HCT116 (cell line): ENCODE data around the gene FGD5. TPM values are rescaled to one million over a fixed set of nuclear protein-coding genes. Genes with fewer than 3 reads are reported as not detected.

ENCODE experiments used
- ATAC-seq: fragments of 200-7000 bp; cut with Tn5 transposase; 2 replicates; pipeline ENCODE4 v1.9.1; 2020; ENCODE audit warnings: mild to moderate bottlenecking, moderate library complexity
- BruUV-seq: library from RNA; stranded (reverse); fragments of 400-500 nt; replicated peaks from 2 replicates; lab custom pipeline; 2021; lab: Mats Ljungman, UMichigan
- CTCF ChIA-PET: fragments of 300-600 bp; sonication (Branson Sonifier 250); formaldehyde crosslinking; loops from one replicate; lab custom pipeline; 2021; ENCODE audit warnings: antibody characterized with exemption; lab: Charles Lee
- POLR2A ChIA-PET: fragments of 300-600, 350-600 bp; sonication (Branson Sonifier 250); formaldehyde crosslinking; loops from one replicate; lab custom pipeline; 2021; ENCODE audit warnings: antibody characterized with exemption; lab: Charles Lee
- RAD21 ChIA-PET, 2 experiments: fragments of 300-600 bp; sonication (Branson Sonifier 250); formaldehyde crosslinking; loops; one replicate each; lab custom pipeline; 2023; ENCODE audit warnings: low total read pairs in 2 of 2; ENCODE audit not compliant: uncharacterized antibody in 2 of 2, unreplicated experiment in 2 of 2, low non-redundant PET in 1 of 2; lab: Charles Lee
- DNase-seq: peaks from one replicate; pipeline ENCODE4 v3.0.0-alpha.2; 2010; ENCODE audit warnings: low read depth, low spot score
- H2AFZ ChIP-seq: fragments of 200-600 bp; shearing (Covaris generic), sonication (generic); 2 replicates; pipeline ENCODE4 v1.6.1; 2017; ENCODE audit warnings: low read depth, mixed run types, mixed read lengths, antibody characterized with exemption, low read length; ENCODE audit not compliant: poor library complexity, severe bottlenecking
- H3K27ac ChIP-seq: 2 replicates; pipeline ENCODE4 v1.5.1; 2012; ENCODE audit warnings: low read depth, low read length
- H3K27me3 ChIP-seq: fragments of 200-600 bp; sonication (generic); 2 replicates; pipeline ENCODE4 v1.6.1; 2016; ENCODE audit warnings: mixed run types, low read length, mixed read lengths; ENCODE audit not compliant: insufficient read depth
- H3K36me3 ChIP-seq, 2 experiments: fragments of 200-500 bp in 1 of 2; fragments of 200-600 bp in 1 of 2; sonication (Bioruptor generic) in 1 of 2; sonication (generic) in 1 of 2; 2 replicates each; pipeline versions ENCODE4 v1.5.1 to v1.6.1; 2014 to 2016; ENCODE audit warnings: low read length in 2 of 2, inconsistent platforms in 1 of 2, mixed read lengths in 1 of 2, mixed run types in 1 of 2; ENCODE audit not compliant: insufficient read depth in 2 of 2, control insufficient read depth in 1 of 2
- H3K4me1 ChIP-seq, 2 experiments: fragments of 200-600 bp in 1 of 2; sonication (generic) in 1 of 2; 2 replicates each; pipeline versions ENCODE4 v1.5.1 to v1.6.1; 2012 to 2017; ENCODE audit warnings: low read length in 2 of 2, inconsistent platforms in 1 of 2, mild to moderate bottlenecking in 1 of 2, mixed read lengths in 1 of 2, mixed run types in 1 of 2, moderate library complexity in 1 of 2; ENCODE audit not compliant: insufficient read depth in 2 of 2, control insufficient read depth in 1 of 2
- H3K4me2 ChIP-seq: fragments of 200-600 bp; sonication (generic); 2 replicates; pipeline ENCODE4 v1.6.1; 2017; ENCODE audit warnings: mixed run types, low read length, mixed read lengths
- H3K4me3 ChIP-seq, 2 experiments: fragments of 200-600 bp in 1 of 2; sonication (generic) in 1 of 2; replicated peaks in 1 of 2; 2 replicates each; pipeline ENCODE4 v1.5.1; 2011 to 2016; ENCODE audit warnings: low read length in 2 of 2, control low read depth in 1 of 2, low read depth in 1 of 2, mild to moderate bottlenecking in 1 of 2, mixed read lengths in 1 of 2, mixed run types in 1 of 2
- H3K79me2 ChIP-seq: fragments of 200-600 bp; sonication (generic); 2 replicates; pipeline ENCODE4 v1.6.1; 2017; ENCODE audit warnings: mild to moderate bottlenecking, mixed run types, low read length, moderate library complexity, mixed read lengths; ENCODE audit not compliant: insufficient read depth
- H3K9ac ChIP-seq: fragments of 200-600 bp; sonication (generic); 2 replicates; pipeline ENCODE4 v1.6.1; 2016; ENCODE audit warnings: low read length, mixed read lengths
- H3K9me2 ChIP-seq: fragments of 200-600 bp; sonication (generic), shearing (Covaris generic); 2 replicates; pipeline ENCODE4 v1.6.1; 2017; ENCODE audit warnings: mixed run types, mild to moderate bottlenecking, moderate library complexity; ENCODE audit not compliant: insufficient read depth
- H3K9me3 ChIP-seq, 2 experiments: fragments of 200-500 bp in 1 of 2; fragments of 200-600 bp in 1 of 2; sonication (Bioruptor generic) in 1 of 2; sonication (generic) in 1 of 2; 2 replicates each; pipeline ENCODE4 v1.6.1; 2014 to 2017; ENCODE audit warnings: low read length in 2 of 2, mixed read lengths in 2 of 2, inconsistent platforms in 1 of 2, low read depth in 1 of 2, mild to moderate bottlenecking in 1 of 2, mixed run types in 1 of 2, moderate library complexity in 1 of 2; ENCODE audit not compliant: control insufficient read depth in 1 of 2, insufficient read depth in 1 of 2
- H4K20me1 ChIP-seq: fragments of 200-600 bp; sonication (generic), shearing (Covaris generic); 2 replicates; pipeline ENCODE4 v1.6.1; 2017; ENCODE audit warnings: mixed run types, mild to moderate bottlenecking, moderate library complexity; ENCODE audit not compliant: insufficient read depth
- CBX3 ChIP-seq: IDR thresholded peaks from 2 replicates; pipeline ENCODE4 v1.6.1; 2012; ENCODE audit warnings: low read depth
- CEBPB ChIP-seq: IDR thresholded peaks from 2 replicates; pipeline ENCODE4 v1.6.1; 2012; ENCODE audit warnings: low read depth
- EGR1 ChIP-seq: IDR thresholded peaks from 2 replicates; pipeline ENCODE4 v1.6.1; 2012; ENCODE audit warnings: low read depth
- ELF1 ChIP-seq: IDR thresholded peaks from 2 replicates; pipeline ENCODE4 v1.6.1; 2012; ENCODE audit warnings: low read depth, borderline replicate concordance
- EZH2 ChIP-seq: fragments of 200-600 bp; sonication (generic); IDR thresholded peaks from 2 replicates; pipeline ENCODE4 v1.6.1; 2017; ENCODE audit warnings: antibody characterized with exemption, mixed run types
- EZH2phosphoT487 ChIP-seq: fragments of 200-600 bp; IDR thresholded peaks from 2 replicates; pipeline ENCODE4 v1.6.1; 2018; ENCODE audit warnings: antibody characterized with exemption, borderline replicate concordance
- JUND ChIP-seq: IDR thresholded peaks from 2 replicates; pipeline ENCODE4 v1.6.1; 2012
- MAX ChIP-seq: IDR thresholded peaks from 2 replicates; pipeline ENCODE4 v1.6.1; 2012
- POLR2A ChIP-seq: IDR thresholded peaks from 2 replicates; pipeline ENCODE4 v1.7.0; 2011; ENCODE audit warnings: borderline replicate concordance; ENCODE audit not compliant: insufficient read depth, insufficient read length; ENCODE audit errors: extremely low read depth
- POLR2AphosphoS5 ChIP-seq: IDR thresholded peaks from 2 replicates; pipeline ENCODE4 v1.6.1; 2011; ENCODE audit warnings: mild to moderate bottlenecking, low read depth, low read length, moderate library complexity
- RAD21 ChIP-seq: IDR thresholded peaks from 2 replicates; pipeline ENCODE4 v1.6.1; 2012; ENCODE audit warnings: low read depth, mild to moderate bottlenecking
- REST ChIP-seq: IDR thresholded peaks from 2 replicates; pipeline ENCODE4 v1.6.1; 2012; ENCODE audit warnings: low read depth
- SIN3A ChIP-seq: IDR thresholded peaks from 2 replicates; pipeline ENCODE4 v1.6.1; 2012; ENCODE audit warnings: low read depth
- SP1 ChIP-seq: IDR thresholded peaks from 2 replicates; pipeline ENCODE4 v1.6.1; 2012; ENCODE audit warnings: low read depth
- SRF ChIP-seq: IDR thresholded peaks from 2 replicates; pipeline ENCODE4 v1.6.1; 2012; ENCODE audit warnings: low read depth
- TCF7L2 ChIP-seq: IDR thresholded peaks from 2 replicates; pipeline ENCODE4 v1.7.0; 2011; ENCODE audit warnings: borderline replicate concordance, inconsistent platforms; ENCODE audit not compliant: insufficient read depth, insufficient read length; ENCODE audit errors: extremely low read depth
- YY1 ChIP-seq: IDR thresholded peaks from 2 replicates; pipeline ENCODE4 v1.6.1; 2011; ENCODE audit warnings: low read length, low read depth, moderate library complexity, mild to moderate bottlenecking; ENCODE audit not compliant: insufficient replicate concordance; ENCODE audit errors: extremely low read depth
- ZNF274 ChIP-seq: fragments of 200-500 bp; sonication (Bioruptor generic); IDR thresholded peaks from 2 replicates; pipeline ENCODE4 v1.6.1; 2014; ENCODE audit warnings: mild to moderate bottlenecking, low read depth, low read length, inconsistent platforms
- intact Hi-C: fragments of 100-400 bp; cut with micrococcal nuclease; formaldehyde crosslinking; loops from 2 replicates; pipeline ENCODE4 v1.10.0; 2022
- total RNA-seq: library from RNA; stranded (reverse); gene quantifications from one replicate; pipeline ENCODE4 v1.2.1, GENCODE V29; 2021; ENCODE audit not compliant: unreplicated experiment
- TF ChIP-seq, protein P1 (sequence below), 3 experiments: fragments of 200-600 bp in 1 of 3; sonication (generic) in 1 of 3; IDR thresholded peaks in 2 of 3; conservative IDR thresholded peaks in 1 of 3; 2 replicates each; pipeline ENCODE4 v1.5.1; 2012 to 2017; ENCODE audit warnings: low read depth in 2 of 3, low read length in 2 of 3, antibody characterized with exemption in 1 of 3, borderline replicate concordance in 1 of 3, control low read depth in 1 of 3, mild to moderate bottlenecking in 1 of 3, mixed read lengths in 1 of 3, mixed run types in 1 of 3, moderate library complexity in 1 of 3; ENCODE audit not compliant: insufficient read depth in 1 of 3
- TF ChIP-seq, protein P2 (sequence below): IDR thresholded peaks from 2 replicates; pipeline ENCODE4 v1.6.1; 2012

Gene FGD5
- total RNA-seq, 1 experiment from 2014 or later: 0.22 TPM

GRCh38 chr3:14847613-14848541, 29.1 kb downstream of the FGD5 start:
- Histone ChIP-seq H3K9ac (peak overlapping the region; percentile 14; the same call in 1 of the 2 replicates), H3K9me3 (no peaks in the 10 kb centered on the region), H3K9me2 (no peaks in the 10 kb centered on the region), H4K20me1 (no peaks in the 10 kb centered on the region), H3K27me3 (peaks cover 5% of the 10 kb centered on the region; the same call in 1 of the 2 replicates), H2AFZ (peak overlapping the region; percentile 51), H3K4me1 (peaks cover 10 to 15% of the 10 kb centered on the region in 2 experiments), H3K36me3 (no peaks in the 10 kb centered on the region), H3K4me3 (peak overlapping the region; percentile 25 to 43), H3K79me2 (no peaks in the 10 kb centered on the region), H3K27ac (no peak overlapping the region; the same call in 1 of the 2 replicates), H3K4me2 (peak overlapping the region; percentile 71)
- no TSS peak for BruUV-seq
- POLR2A ChIA-PET: interaction anchor here (0.7 kb wide), 1 partner anchor 35 kb away, joined by 3 read pairs; no protein-coding TSS in a partner anchor
- peak; percentile 15 for DNase-seq
- CTCF ChIA-PET: no interaction called here
- RAD21 ChIA-PET: no interaction called here
- ATAC-seq: peak; percentile 92
- intact Hi-C loops: no loop called here
- no peak for TF ChIP-seq ELF1
- peak; percentile 59; the same call in 1 of the 2 replicates for TF ChIP-seq POLR2AphosphoS5
- TF ChIP-seq SP1: no peak
- TF ChIP-seq SIN3A: no peak
- TF ChIP-seq JUND: no peak
- no peak for TF ChIP-seq EZH2
- no peak for TF ChIP-seq CEBPB
- TF ChIP-seq, protein P1, sequence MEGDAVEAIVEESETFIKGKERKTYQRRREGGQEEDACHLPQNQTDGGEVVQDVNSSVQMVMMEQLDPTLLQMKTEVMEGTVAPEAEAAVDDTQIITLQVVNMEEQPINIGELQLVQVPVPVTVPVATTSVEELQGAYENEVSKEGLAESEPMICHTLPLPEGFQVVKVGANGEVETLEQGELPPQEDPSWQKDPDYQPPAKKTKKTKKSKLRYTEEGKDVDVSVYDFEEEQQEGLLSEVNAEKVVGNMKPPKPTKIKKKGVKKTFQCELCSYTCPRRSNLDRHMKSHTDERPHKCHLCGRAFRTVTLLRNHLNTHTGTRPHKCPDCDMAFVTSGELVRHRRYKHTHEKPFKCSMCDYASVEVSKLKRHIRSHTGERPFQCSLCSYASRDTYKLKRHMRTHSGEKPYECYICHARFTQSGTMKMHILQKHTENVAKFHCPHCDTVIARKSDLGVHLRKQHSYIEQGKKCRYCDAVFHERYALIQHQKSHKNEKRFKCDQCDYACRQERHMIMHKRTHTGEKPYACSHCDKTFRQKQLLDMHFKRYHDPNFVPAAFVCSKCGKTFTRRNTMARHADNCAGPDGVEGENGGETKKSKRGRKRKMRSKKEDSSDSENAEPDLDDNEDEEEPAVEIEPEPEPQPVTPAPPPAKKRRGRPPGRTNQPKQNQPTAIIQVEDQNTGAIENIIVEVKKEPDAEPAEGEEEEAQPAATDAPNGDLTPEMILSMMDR (IDR thresholded peaks at IDR 0.05 in 2 of 3, conservative IDR thresholded peaks at IDR 0.05 in 1 of 3; ENCODE audit: borderline replicate concordance in 1 of 3, insufficient read depth in 1 of 3, low read depth in 2 of 3, low read length in 2 of 3): no peak
- no peak for TF ChIP-seq EGR1
- TF ChIP-seq, protein P2, sequence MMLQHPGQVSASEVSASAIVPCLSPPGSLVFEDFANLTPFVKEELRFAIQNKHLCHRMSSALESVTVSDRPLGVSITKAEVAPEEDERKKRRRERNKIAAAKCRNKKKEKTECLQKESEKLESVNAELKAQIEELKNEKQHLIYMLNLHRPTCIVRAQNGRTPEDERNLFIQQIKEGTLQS: no peak
- TF ChIP-seq TCF7L2: no peak
- no peak for TF ChIP-seq REST
- no peak for TF ChIP-seq SRF
- no peak for TF ChIP-seq ZNF274
- peak; percentile 65 for TF ChIP-seq MAX
- no peak for TF ChIP-seq RAD21
- no peak for TF ChIP-seq POLR2A
- TF ChIP-seq YY1: peak; percentile 29
- no peak for TF ChIP-seq CBX3
- TF ChIP-seq EZH2phosphoT487: no peak
